Astrocyte (in vitro differentiated cells and primary cell): Measurements from ENCODE around the gene DDX47. TPM values are rescaled to one million over a fixed set of nuclear protein-coding genes. Genes with fewer than 3 reads are reported as not detected.
A peak's percentile ranks its signal among the peaks of the same experiment; 100 is the strongest.
"Not testable (repeated sequence)": the region's sequence is repeated elsewhere in the genome, so short reads cannot be mapped to it uniquely, and the experiment has no call there.

Experiments used
- DNase-seq: peaks from one replicate; pipeline ENCODE4 v3.0.0-alpha.2; 2010; ENCODE audit warnings: low read depth
- FAIRE-seq: peaks from 2 replicates; lab custom pipeline; 2011; peaks lifted over from hg19 to GRCh38; lab: Jason Lieb, UNC
- H2AFZ ChIP-seq: 2 replicates; pipeline ENCODE4 v1.6.0; 2012; ENCODE audit warnings: low read depth, low read length, inconsistent platforms
- H3K27ac ChIP-seq: 2 replicates; pipeline ENCODE4 v1.5.1; 2011; ENCODE audit warnings: low read depth, low read length, inconsistent platforms
- H3K27me3 ChIP-seq: 2 replicates; pipeline ENCODE4 v1.6.0; 2011; ENCODE audit warnings: low read length, inconsistent platforms; ENCODE audit not compliant: insufficient read depth
- H3K36me3 ChIP-seq: 2 replicates; pipeline ENCODE4 v1.5.1; 2011; ENCODE audit warnings: low read length, inconsistent platforms; ENCODE audit not compliant: insufficient read depth
- H3K4me1 ChIP-seq: 2 replicates; pipeline ENCODE4 v1.5.1; 2011; ENCODE audit warnings: low read length, inconsistent platforms; ENCODE audit not compliant: insufficient read depth
- H3K4me2 ChIP-seq: 2 replicates; pipeline ENCODE4 v1.6.0; 2012; ENCODE audit warnings: low read length, inconsistent platforms
- H3K4me3 ChIP-seq: 2 replicates; pipeline ENCODE4 v1.5.1; 2011; ENCODE audit warnings: low read depth, mild to moderate bottlenecking, low read length, inconsistent platforms; ENCODE audit not compliant: insufficient read depth
- H3K79me2 ChIP-seq: 2 replicates; pipeline ENCODE4 v1.6.0; 2012; ENCODE audit warnings: mild to moderate bottlenecking, low read length, inconsistent platforms; ENCODE audit not compliant: insufficient read depth
- H3K9ac ChIP-seq: 2 replicates; pipeline ENCODE4 v1.6.0; 2012; ENCODE audit warnings: mild to moderate bottlenecking, low read length, inconsistent platforms
- H3K9me3 ChIP-seq: 2 replicates; pipeline ENCODE4 v1.5.1; 2012; ENCODE audit warnings: low read depth, mild to moderate bottlenecking, low read length, inconsistent platforms; ENCODE audit not compliant: insufficient read depth
- H4K20me1 ChIP-seq: 2 replicates; pipeline ENCODE4 v1.6.0; 2012; ENCODE audit warnings: low read length, inconsistent platforms; ENCODE audit not compliant: insufficient read depth
- H3K27ac Mint-ChIP-seq: one replicate; pipeline ENCODE4 v1.8.0; 2021; ENCODE audit warnings: mild to moderate bottlenecking, mixed read lengths; ENCODE audit not compliant: unreplicated experiment
- H3K27me3 Mint-ChIP-seq: one replicate; pipeline ENCODE4 v1.8.0; 2021; ENCODE audit warnings: low read depth, mixed read lengths; ENCODE audit not compliant: unreplicated experiment
- H3K36me3 Mint-ChIP-seq: one replicate; pipeline ENCODE4 v1.8.0; 2021; ENCODE audit warnings: low read depth, mixed read lengths; ENCODE audit not compliant: unreplicated experiment
- H3K4me1 Mint-ChIP-seq: one replicate; pipeline ENCODE4 v1.8.0; 2021; ENCODE audit warnings: low read depth, mixed read lengths; ENCODE audit not compliant: unreplicated experiment
- H3K4me3 Mint-ChIP-seq: one replicate; pipeline ENCODE4 v1.8.0; 2021; ENCODE audit warnings: mild to moderate bottlenecking, moderate library complexity, mixed read lengths; ENCODE audit not compliant: unreplicated experiment
- H3K9me3 Mint-ChIP-seq: one replicate; pipeline ENCODE4 v1.8.0; 2021; ENCODE audit warnings: mild to moderate bottlenecking, mixed read lengths; ENCODE audit not compliant: unreplicated experiment
- EZH2 ChIP-seq: IDR thresholded peaks from 2 replicates; pipeline ENCODE4 v1.6.1; 2012; ENCODE audit warnings: mild to moderate bottlenecking, low read length, inconsistent platforms; ENCODE audit not compliant: insufficient read depth
- total RNA-seq: library from RNA; stranded (reverse); gene quantifications from 2 replicates; pipeline ENCODE4 v1.2.1, GENCODE V29; 2021
- TF ChIP-seq, protein P1 (sequence below): IDR thresholded peaks from 2 replicates; pipeline ENCODE4 v1.5.1; 2011; ENCODE audit warnings: low read depth, mild to moderate bottlenecking, inconsistent platforms, low read length, moderate library complexity; ENCODE audit not compliant: insufficient read depth

DDX47 gene
- total RNA-seq, 1 donor from 2014 or later = 62.1 TPM

DNA sequence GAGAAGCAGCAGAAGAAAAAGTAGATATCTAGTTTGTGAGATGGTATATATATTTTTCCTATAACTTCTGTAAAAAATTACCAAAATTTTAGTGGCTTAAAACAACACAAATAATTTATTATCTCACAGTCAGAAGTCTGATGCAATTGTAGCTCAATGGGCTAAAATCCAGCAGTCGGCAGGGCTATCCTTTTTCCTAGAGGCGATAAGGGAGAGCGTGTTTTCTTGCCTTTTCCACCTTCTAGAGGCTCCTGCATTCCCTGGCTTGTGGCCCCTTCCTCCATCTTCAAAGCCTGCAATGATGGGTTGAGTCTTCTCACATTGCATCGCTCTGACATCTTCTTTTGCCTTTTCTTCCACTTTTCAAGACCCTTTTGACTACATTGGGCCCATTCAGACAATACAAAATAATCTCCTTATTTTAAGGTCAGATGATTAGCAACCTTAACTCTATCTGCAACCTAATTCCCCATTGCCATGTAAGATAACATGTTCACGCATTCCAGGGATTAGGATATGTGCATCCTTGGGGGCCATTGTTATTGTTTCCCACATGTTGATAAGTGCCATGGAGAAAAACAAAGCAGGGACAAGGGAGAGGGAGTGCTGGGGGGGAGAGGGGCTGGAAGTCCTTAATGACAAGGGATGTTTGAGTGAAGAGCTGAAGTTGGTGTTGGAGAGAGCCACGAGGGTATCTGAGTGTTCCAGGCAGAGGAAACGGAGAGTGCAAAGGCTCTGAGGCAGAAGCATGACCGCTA is 13.8 kb upstream of the DDX47 start:
- H3K27ac ChIP-seq = no peak overlapping the region
- no peaks in the 10 kb centered on the region for H4K20me1 ChIP-seq
- Mint-ChIP-seq H3K27me3 (no peaks in the 10 kb centered on the region), H3K9me3 (no peaks in the 10 kb centered on the region), H3K4me3 (no peak overlapping the region), H3K4me1 (peaks cover 19% of the 10 kb centered on the region), H3K27ac (no peak overlapping the region), H3K36me3 (no peaks in the 10 kb centered on the region)
- no peak overlapping the region for H3K4me2 ChIP-seq
- no peak overlapping the region for H3K4me3 ChIP-seq
- H3K79me2 ChIP-seq = no peaks in the 10 kb centered on the region
- H3K36me3 ChIP-seq = no peaks in the 10 kb centered on the region
- H3K4me1 ChIP-seq = peaks cover 13% of the 10 kb centered on the region
- H3K9me3 ChIP-seq = no peaks in the 10 kb centered on the region
- DNase-seq = no peak
- no peak overlapping the region for H2AFZ ChIP-seq
- H3K9ac ChIP-seq = no peak overlapping the region
- H3K27me3 ChIP-seq = no peaks in the 10 kb centered on the region
- FAIRE-seq = no peak
- TF ChIP-seq, protein P1, sequence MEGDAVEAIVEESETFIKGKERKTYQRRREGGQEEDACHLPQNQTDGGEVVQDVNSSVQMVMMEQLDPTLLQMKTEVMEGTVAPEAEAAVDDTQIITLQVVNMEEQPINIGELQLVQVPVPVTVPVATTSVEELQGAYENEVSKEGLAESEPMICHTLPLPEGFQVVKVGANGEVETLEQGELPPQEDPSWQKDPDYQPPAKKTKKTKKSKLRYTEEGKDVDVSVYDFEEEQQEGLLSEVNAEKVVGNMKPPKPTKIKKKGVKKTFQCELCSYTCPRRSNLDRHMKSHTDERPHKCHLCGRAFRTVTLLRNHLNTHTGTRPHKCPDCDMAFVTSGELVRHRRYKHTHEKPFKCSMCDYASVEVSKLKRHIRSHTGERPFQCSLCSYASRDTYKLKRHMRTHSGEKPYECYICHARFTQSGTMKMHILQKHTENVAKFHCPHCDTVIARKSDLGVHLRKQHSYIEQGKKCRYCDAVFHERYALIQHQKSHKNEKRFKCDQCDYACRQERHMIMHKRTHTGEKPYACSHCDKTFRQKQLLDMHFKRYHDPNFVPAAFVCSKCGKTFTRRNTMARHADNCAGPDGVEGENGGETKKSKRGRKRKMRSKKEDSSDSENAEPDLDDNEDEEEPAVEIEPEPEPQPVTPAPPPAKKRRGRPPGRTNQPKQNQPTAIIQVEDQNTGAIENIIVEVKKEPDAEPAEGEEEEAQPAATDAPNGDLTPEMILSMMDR = no peak
- TF ChIP-seq EZH2 = no peak

DNA sequence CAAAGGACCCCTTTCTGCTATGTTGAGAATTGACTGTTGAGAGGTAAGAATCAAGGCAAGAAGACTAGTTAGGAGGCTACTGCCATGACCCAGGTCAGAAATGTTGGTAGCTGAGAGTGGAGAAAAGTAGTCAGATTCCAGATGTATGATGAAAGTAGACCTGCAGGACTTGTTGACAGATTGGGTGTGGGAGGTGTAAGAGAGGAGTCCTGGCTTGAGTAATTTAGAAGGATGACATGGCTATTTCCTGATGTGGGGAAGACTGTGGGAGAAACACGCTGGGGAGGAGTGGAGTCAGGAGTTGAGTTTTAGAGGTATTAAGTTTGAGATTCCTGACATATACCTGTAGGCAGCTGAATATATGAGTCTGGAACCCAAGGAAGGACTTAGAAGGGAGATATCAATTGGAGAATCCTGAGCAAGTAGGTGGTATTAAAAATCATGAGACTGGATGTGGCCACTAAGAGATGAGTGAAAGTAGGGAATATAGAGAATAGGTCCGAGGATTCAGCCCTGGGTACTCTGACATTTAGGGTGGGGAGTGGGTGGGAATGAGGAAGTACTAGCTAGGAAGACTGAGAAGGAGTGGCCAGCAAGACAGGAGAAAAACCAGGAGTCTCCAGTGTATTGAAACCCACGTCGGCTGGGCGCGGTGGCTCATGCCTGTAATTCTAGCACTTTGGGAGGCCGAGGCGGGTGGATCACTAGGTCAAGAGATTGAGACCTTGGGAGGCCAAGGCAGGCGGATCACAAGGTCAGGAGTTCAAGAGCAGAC is 12.6 kb upstream of the DDX47 start:
- Histone ChIP-seq H3K9ac (no peak overlapping the region), H2AFZ (no peak overlapping the region), H4K20me1 (no peaks in the 10 kb centered on the region), H3K27ac (no peak overlapping the region), H3K36me3 (no peaks in the 10 kb centered on the region), H3K4me3 (no peak overlapping the region), H3K4me1 (peaks cover 21% of the 10 kb centered on the region), H3K9me3 (no peaks in the 10 kb centered on the region), H3K27me3 (no peaks in the 10 kb centered on the region), H3K79me2 (no peaks in the 10 kb centered on the region), H3K4me2 (no peak overlapping the region)
- Mint-ChIP-seq H3K4me1 (peaks cover 25% of the 10 kb centered on the region), H3K9me3 (no peaks in the 10 kb centered on the region), H3K4me3 (no peak overlapping the region), H3K27ac (peak overlapping the region; percentile 91), H3K36me3 (no peaks in the 10 kb centered on the region), H3K27me3 (no peaks in the 10 kb centered on the region)
- no peak for TF ChIP-seq EZH2
- TF ChIP-seq, protein P1 = no peak
- DNase-seq = peak; percentile 65
- no peak for FAIRE-seq

DNA sequence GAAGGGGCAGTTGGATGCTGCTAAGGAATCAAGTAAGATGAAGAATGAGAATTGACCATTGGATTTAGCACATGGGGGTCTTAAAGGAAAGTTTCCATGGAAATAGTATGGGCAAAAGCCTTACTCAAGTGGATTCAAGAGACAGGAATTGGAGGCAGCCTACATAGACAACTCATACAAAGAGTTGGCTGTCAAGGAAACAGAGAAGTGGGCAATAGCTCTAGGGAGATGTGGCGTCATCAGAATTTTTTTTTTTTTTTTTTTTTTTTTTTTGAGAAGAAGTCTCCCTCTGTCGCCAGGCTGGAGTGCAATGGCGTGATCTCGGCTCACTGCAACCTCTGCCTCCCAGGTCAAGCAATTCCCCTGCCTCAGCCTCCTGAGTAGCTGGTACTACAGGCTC is 11.5 kb upstream of the DDX47 start:
- peaks cover 21% of the 10 kb centered on the region for H3K4me1 ChIP-seq
- H3K4me3 Mint-ChIP-seq, H3K4me2 ChIP-seq, H3K27me3 ChIP-seq, H3K9me3 ChIP-seq, H3K27me3 Mint-ChIP-seq, H3K79me2 ChIP-seq, H3K36me3 Mint-ChIP-seq, H3K36me3 ChIP-seq, H3K9me3 Mint-ChIP-seq, H2AFZ ChIP-seq, H3K27ac Mint-ChIP-seq, FAIRE-seq, H4K20me1 ChIP-seq, H3K9ac ChIP-seq, DNase-seq, H3K27ac ChIP-seq, H3K4me3 ChIP-seq: not testable (repeated sequence)
- H3K4me1 Mint-ChIP-seq = peaks cover 25% of the 10 kb centered on the region
